Skin epidermis (tissue), 12 donors: ENCODE measurements around the gene NKAPD1.

Experiments
- H3K27ac ChIP-seq, 21 experiments: fragments of 200-600 bp; sonication (generic) in 11 of 21; one replicate each; pipeline ENCODE4 v1.5.0; 2020; ENCODE audit warnings: mild to moderate bottlenecking in 3 of 21, inconsistent platforms in 2 of 21, moderate library complexity in 2 of 21
- H3K4me3 ChIP-seq, 7 experiments: fragments of 200-600 bp; sonication (generic) in 2 of 7; one replicate each; pipeline ENCODE4 v1.5.0; 2020; ENCODE audit warnings: inconsistent platforms in 2 of 7, mild to moderate bottlenecking in 2 of 7, moderate library complexity in 1 of 7

Gene NKAPD1

DNA sequence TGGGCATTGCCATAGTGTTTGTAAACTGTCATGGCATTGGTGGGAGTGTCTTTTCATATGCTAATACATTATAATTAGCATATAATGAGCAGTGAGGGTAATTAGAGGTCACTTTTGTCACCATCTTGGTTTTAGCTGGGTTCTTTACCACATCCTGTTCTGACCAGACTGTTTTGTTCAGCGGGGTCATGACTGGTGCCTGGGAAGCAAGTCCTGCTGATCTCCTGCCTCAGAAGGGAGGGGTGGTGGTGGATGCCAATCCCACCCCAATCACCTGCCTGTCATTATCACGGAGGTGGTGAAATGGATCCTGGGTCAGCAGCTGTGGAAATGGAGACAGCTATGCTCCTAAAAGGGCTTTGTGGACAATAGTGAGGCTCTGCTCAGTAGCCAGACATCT is 58.6 kb downstream of the NKAPD1 start:
- Histone ChIP-seq H3K27ac (peak overlapping the region in 6 of 21 experiments; percentile 8 to 68 (median 64)), H3K4me3 (no peak overlapping the region)

DNA sequence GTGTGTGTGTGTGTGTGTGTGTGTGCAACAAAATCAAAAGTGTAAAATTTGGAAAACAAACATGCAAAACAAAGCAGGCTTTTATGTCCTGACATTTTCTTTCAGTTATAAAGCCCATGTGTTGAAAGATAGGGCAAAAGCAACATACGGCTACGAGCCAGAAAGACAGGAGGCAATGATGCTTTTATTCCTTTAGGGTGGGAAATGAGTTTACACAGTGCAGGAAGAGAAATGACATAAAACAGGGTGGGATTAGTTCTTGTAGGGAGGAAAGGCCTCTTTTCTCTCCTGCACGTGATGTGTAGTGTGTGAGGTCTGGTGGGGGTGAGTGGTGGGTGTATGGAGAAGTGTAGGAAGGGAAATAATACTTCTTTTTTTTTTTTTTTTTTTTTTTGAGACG is 60.4 kb downstream of the NKAPD1 start:
- H3K4me3 ChIP-seq: no peak overlapping the region
- no peak overlapping the region for H3K27ac ChIP-seq
